K562 (cell line): ENCODE measurements around the gene GBF1. TPM values are rescaled to one million over a fixed set of nuclear protein-coding genes. Genes with fewer than 3 reads are reported as not detected.

Experiments used
- FIP1L1 ChIP-seq: fragments of 200-400 bp; formaldehyde crosslinking; IDR thresholded peaks from 2 replicates; pipeline ENCODE4 v1.6.1; 2018; ENCODE audit warnings: mild to moderate bottlenecking, low read depth, low read length; ENCODE audit not compliant: poor library complexity, severe bottlenecking
- FOXJ2 ChIP-seq: fragments of 200-800 bp; sonication (Bioruptor generic); IDR thresholded peaks from 2 replicates; pipeline ENCODE4 v1.6.1; 2016; ENCODE audit warnings: missing genetic modification characterization, missing compliant biosample characterization
- GABPB1 ChIP-seq: sonication (generic); formaldehyde crosslinking; IDR thresholded peaks from 2 replicates; pipeline ENCODE4 v1.8.0; 2022; ENCODE audit warnings: mild to moderate bottlenecking, missing genetic modification reagents
- KAT7 ChIP-seq: sonication (generic); formaldehyde crosslinking; IDR thresholded peaks from 2 replicates; pipeline ENCODE4 v1.8.0; 2022; ENCODE audit warnings: missing genetic modification reagents, mild to moderate bottlenecking, borderline replicate concordance
- LEF1 ChIP-seq: fragments of 450-650 bp; IDR thresholded peaks from 2 replicates; pipeline ENCODE4 v1.6.1; 2016; ENCODE audit warnings: mild to moderate bottlenecking
- MCM3 ChIP-seq: fragments of 450-650 bp; IDR thresholded peaks from 2 replicates; pipeline ENCODE4 v1.6.1; 2016
- NFYB ChIP-seq: IDR thresholded peaks from 2 replicates; pipeline ENCODE4 v1.6.1; 2011; ENCODE audit warnings: mild to moderate bottlenecking, moderate library complexity; ENCODE audit not compliant: insufficient read length; ENCODE audit errors: extremely low read depth
- SMAD4 ChIP-seq: fragments of 250-450 bp; sonication (Bioruptor Pico); conservative IDR thresholded peaks from 2 replicates; pipeline ENCODE4 v1.8.0; 2021; ENCODE audit warnings: inconsistent platforms, mild to moderate bottlenecking, moderate library complexity
- SOX6 ChIP-seq: fragments of 450-650 bp; IDR thresholded peaks from 2 replicates; pipeline ENCODE4 v1.6.1; 2014; ENCODE audit warnings: mild to moderate bottlenecking
- TBP ChIP-seq: optimal IDR thresholded peaks from 2 replicates; pipeline ENCODE3; 2011; ENCODE audit warnings: low read depth, low read length, improper control_type of control experiment
- WHSC1 ChIP-seq: IDR thresholded peaks from one replicate; pipeline ENCODE4 v1.6.1; 2012; ENCODE audit warnings: low read length, control low read depth, inconsistent platforms
- polyA plus RNA-seq, 8 experiments: library from polyadenylated mRNA; depleted of rRNA in 4 of 8; stranded (reverse) in 5 of 8; unstranded in 3 of 8; fragments of >200 nt; fragmentation: Nextera tagmentation in 2 of 8; fragmentation: Illumina TruSeq in 1 of 8; extraction: Ambion mirVana in 2 of 8; extraction: Trizol in 1 of 8; gene quantifications; 2 replicates each; pipeline versions ENCODE4 v1.2.1 to v1.2.3, GENCODE V29; 2011 to 2014; ENCODE audit warnings: inconsistent platforms in 1 of 8, missing spikeins in 1 of 8
- total RNA-seq, 7 experiments: library from RNA; depleted of rRNA in 6 of 7; stranded (reverse); fragments of >200 nt in 6 of 7; fragmentation: Illumina TruSeq in 2 of 7; extraction: Trizol in 2 of 7; gene quantifications; 2 replicates each; pipeline versions ENCODE4 v1.2.1 to v1.2.3, GENCODE V29; 2011 to 2021; ENCODE audit warnings: low replicate concordance in 1 of 7
- TF ChIP-seq, protein P1 (sequence below): fragments of 450-650 bp; IDR thresholded peaks from 2 replicates; pipeline ENCODE4 v1.6.1; 2016; ENCODE audit warnings: mild to moderate bottlenecking, moderate library complexity
- TF ChIP-seq, protein P2 (sequence below): fragments of 450-650 bp; IDR thresholded peaks from 2 replicates; pipeline ENCODE4 v1.7.0; 2016; ENCODE audit warnings: borderline replicate concordance
- TF ChIP-seq, protein P3 (sequence below): sonication (generic); formaldehyde crosslinking; IDR thresholded peaks from 2 replicates; pipeline ENCODE4 v1.9.0; 2022; ENCODE audit warnings: mild to moderate bottlenecking, missing genetic modification reagents
- TF ChIP-seq, protein P4 (sequence below): sonication (generic); formaldehyde crosslinking; IDR thresholded peaks from 2 replicates; pipeline ENCODE4 v1.8.0; 2022; ENCODE audit warnings: missing genetic modification reagents, mild to moderate bottlenecking, moderate library complexity, borderline replicate concordance

Gene GBF1
- total and polyA plus RNA-seq, 9 of the 15 experiments (the other 6 are each of a cell fraction or from before 2014, with no cell fraction given): 0.69 to 28.0 (median 10.3) TPM

DNA sequence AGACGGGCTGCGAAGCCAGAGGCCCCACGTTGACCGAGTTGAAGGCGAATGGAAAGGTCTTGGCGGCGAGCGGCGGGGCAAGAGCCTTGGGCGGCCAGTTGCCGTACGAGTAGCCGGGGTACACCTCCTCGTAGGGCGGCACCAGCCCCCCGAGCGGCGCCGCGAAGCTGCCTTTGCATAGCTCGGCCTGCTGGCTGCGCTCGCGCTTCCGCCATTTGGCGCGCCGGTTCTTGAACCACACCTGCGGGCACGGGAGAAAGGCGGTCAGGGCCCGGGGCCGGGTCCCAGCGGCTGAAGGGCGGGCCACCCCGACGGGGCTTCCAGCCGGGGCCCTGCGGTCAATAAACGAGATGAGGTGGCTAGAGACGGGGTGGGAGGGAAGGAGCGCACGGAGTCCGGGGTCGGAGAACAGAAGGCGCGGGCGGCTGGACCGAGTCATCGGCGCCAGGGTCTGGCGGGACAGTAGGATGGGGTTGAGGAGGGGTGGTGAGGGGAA is 14.4 kb upstream of the GBF1 start (continued):
- TF ChIP-seq, protein P1, sequence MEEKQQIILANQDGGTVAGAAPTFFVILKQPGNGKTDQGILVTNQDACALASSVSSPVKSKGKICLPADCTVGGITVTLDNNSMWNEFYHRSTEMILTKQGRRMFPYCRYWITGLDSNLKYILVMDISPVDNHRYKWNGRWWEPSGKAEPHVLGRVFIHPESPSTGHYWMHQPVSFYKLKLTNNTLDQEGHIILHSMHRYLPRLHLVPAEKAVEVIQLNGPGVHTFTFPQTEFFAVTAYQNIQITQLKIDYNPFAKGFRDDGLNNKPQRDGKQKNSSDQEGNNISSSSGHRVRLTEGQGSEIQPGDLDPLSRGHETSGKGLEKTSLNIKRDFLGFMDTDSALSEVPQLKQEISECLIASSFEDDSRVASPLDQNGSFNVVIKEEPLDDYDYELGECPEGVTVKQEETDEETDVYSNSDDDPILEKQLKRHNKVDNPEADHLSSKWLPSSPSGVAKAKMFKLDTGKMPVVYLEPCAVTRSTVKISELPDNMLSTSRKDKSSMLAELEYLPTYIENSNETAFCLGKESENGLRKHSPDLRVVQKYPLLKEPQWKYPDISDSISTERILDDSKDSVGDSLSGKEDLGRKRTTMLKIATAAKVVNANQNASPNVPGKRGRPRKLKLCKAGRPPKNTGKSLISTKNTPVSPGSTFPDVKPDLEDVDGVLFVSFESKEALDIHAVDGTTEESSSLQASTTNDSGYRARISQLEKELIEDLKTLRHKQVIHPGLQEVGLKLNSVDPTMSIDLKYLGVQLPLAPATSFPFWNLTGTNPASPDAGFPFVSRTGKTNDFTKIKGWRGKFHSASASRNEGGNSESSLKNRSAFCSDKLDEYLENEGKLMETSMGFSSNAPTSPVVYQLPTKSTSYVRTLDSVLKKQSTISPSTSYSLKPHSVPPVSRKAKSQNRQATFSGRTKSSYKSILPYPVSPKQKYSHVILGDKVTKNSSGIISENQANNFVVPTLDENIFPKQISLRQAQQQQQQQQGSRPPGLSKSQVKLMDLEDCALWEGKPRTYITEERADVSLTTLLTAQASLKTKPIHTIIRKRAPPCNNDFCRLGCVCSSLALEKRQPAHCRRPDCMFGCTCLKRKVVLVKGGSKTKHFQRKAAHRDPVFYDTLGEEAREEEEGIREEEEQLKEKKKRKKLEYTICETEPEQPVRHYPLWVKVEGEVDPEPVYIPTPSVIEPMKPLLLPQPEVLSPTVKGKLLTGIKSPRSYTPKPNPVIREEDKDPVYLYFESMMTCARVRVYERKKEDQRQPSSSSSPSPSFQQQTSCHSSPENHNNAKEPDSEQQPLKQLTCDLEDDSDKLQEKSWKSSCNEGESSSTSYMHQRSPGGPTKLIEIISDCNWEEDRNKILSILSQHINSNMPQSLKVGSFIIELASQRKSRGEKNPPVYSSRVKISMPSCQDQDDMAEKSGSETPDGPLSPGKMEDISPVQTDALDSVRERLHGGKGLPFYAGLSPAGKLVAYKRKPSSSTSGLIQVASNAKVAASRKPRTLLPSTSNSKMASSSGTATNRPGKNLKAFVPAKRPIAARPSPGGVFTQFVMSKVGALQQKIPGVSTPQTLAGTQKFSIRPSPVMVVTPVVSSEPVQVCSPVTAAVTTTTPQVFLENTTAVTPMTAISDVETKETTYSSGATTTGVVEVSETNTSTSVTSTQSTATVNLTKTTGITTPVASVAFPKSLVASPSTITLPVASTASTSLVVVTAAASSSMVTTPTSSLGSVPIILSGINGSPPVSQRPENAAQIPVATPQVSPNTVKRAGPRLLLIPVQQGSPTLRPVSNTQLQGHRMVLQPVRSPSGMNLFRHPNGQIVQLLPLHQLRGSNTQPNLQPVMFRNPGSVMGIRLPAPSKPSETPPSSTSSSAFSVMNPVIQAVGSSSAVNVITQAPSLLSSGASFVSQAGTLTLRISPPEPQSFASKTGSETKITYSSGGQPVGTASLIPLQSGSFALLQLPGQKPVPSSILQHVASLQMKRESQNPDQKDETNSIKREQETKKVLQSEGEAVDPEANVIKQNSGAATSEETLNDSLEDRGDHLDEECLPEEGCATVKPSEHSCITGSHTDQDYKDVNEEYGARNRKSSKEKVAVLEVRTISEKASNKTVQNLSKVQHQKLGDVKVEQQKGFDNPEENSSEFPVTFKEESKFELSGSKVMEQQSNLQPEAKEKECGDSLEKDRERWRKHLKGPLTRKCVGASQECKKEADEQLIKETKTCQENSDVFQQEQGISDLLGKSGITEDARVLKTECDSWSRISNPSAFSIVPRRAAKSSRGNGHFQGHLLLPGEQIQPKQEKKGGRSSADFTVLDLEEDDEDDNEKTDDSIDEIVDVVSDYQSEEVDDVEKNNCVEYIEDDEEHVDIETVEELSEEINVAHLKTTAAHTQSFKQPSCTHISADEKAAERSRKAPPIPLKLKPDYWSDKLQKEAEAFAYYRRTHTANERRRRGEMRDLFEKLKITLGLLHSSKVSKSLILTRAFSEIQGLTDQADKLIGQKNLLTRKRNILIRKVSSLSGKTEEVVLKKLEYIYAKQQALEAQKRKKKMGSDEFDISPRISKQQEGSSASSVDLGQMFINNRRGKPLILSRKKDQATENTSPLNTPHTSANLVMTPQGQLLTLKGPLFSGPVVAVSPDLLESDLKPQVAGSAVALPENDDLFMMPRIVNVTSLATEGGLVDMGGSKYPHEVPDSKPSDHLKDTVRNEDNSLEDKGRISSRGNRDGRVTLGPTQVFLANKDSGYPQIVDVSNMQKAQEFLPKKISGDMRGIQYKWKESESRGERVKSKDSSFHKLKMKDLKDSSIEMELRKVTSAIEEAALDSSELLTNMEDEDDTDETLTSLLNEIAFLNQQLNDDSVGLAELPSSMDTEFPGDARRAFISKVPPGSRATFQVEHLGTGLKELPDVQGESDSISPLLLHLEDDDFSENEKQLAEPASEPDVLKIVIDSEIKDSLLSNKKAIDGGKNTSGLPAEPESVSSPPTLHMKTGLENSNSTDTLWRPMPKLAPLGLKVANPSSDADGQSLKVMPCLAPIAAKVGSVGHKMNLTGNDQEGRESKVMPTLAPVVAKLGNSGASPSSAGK: 0 out of 2 replicates have a peak, but pooled peaks have one; percentile 31
- TF ChIP-seq SOX6: no peak
- TF ChIP-seq FIP1L1: no peak
- TF ChIP-seq LEF1: no peak
- no peak for TF ChIP-seq MCM3
- no peak for TF ChIP-seq SMAD4
- no peak for TF ChIP-seq WHSC1
- TF ChIP-seq, protein P2, sequence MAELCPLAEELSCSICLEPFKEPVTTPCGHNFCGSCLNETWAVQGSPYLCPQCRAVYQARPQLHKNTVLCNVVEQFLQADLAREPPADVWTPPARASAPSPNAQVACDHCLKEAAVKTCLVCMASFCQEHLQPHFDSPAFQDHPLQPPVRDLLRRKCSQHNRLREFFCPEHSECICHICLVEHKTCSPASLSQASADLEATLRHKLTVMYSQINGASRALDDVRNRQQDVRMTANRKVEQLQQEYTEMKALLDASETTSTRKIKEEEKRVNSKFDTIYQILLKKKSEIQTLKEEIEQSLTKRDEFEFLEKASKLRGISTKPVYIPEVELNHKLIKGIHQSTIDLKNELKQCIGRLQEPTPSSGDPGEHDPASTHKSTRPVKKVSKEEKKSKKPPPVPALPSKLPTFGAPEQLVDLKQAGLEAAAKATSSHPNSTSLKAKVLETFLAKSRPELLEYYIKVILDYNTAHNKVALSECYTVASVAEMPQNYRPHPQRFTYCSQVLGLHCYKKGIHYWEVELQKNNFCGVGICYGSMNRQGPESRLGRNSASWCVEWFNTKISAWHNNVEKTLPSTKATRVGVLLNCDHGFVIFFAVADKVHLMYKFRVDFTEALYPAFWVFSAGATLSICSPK: no peak
- TF ChIP-seq, protein P3, sequence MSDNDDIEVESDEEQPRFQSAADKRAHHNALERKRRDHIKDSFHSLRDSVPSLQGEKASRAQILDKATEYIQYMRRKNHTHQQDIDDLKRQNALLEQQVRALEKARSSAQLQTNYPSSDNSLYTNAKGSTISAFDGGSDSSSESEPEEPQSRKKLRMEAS (CRISPR knock-in tag): no peak
- TF ChIP-seq, protein P4, sequence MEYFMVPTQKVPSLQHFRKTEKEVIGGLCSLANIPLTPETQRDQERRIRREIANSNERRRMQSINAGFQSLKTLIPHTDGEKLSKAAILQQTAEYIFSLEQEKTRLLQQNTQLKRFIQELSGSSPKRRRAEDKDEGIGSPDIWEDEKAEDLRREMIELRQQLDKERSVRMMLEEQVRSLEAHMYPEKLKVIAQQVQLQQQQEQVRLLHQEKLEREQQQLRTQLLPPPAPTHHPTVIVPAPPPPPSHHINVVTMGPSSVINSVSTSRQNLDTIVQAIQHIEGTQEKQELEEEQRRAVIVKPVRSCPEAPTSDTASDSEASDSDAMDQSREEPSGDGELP (CRISPR knock-in tag): no peak
- no peak for TF ChIP-seq FOXJ2 (tag)
- no peak for TF ChIP-seq KAT7 (CRISPR knock-in tag)
- no peak for TF ChIP-seq NFYB
- TF ChIP-seq GABPB1 (CRISPR knock-in tag): 0 out of 2 replicates have a peak, but pooled peaks have one; percentile 4
- no peak for TF ChIP-seq TBP
